ENCODE results near the gene VMAC. TPM values are rescaled to one million over a fixed set of nuclear protein-coding genes. Genes with fewer than 3 reads are reported as not detected.

VMAC gene
- total and polyA plus RNA-seq, 2 of the 13 experiments (the other 11 are each of a cell fraction or from before 2014, with no cell fraction given), result 2.4 TPM

DNA sequence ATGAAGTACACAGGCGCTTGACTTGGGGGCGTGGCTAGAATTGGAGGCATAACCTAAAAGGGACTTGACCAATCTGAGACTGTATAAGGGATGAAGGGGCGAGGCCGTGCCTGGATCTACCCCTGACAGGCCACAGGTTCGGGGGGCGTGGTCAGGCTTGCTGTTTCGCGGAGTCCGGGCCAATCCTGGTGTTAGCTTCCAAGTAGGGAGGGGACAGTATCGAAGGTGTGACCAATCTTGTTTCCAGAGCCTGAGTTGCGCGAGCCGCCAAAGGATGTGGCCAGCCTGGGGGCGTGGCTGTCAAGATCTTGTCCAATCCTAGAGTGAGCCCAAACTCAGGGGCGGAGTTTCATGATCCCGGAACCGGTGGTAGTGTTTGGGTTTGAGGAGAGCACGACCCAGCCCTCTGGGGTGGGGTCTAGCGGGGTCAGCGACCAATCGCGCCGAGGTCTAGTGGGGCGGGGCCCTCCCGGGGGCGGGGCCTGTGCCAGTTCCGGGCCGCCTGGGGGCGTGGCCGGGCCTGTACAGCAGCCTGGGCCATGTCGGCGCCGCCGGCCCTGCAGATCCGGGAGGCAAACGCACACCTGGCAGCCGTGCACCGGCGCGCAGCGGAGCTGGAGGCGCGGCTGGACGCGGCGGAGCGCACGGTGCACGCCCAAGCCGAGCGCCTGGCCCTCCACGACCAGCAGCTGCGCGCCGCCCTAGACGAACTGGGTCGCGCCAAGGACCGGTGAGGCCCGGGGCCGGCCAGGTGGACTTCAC is at the start of gene VMAC (continued):
- TF ChIP-seq, protein P1, sequence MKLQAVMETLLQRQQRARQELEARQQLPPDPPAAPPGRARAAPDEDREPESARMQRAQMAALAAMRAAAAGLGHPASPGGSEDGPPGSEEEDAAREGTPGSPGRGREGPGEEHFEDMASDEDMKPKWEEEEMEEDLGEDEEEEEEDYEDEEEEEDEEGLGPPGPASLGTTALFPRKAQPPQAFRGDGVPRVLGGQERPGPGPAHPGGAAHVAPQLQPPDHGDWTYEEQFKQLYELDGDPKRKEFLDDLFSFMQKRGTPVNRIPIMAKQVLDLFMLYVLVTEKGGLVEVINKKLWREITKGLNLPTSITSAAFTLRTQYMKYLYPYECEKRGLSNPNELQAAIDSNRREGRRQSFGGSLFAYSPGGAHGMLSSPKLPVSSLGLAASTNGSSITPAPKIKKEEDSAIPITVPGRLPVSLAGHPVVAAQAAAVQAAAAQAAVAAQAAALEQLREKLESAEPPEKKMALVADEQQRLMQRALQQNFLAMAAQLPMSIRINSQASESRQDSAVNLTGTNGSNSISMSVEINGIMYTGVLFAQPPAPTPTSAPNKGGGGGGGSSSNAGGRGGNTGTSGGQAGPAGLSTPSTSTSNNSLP (IDR thresholded peaks at IDR 0.05; ENCODE audit: low read depth, low read length), result no peak
- TF ChIP-seq RELA (CRISPR knock-in tag; IDR thresholded peaks at IDR 0.05) (0 out of 2 replicates have a peak, but pooled peaks have one; percentile 53), MAZ (IDR thresholded peaks at IDR 0.05; ENCODE audit: borderline replicate concordance, low read depth, low read length) (no peak), MAZ (CRISPR knock-in tag; IDR thresholded peaks at IDR 0.05; ENCODE audit: low read depth) (peak; percentile 79), TCF7 (IDR thresholded peaks at IDR 0.05; ENCODE audit: low read depth) (no peak), ZNF777 (CRISPR knock-in tag; IDR thresholded peaks at IDR 0.05) (no peak), PHF20 (CRISPR knock-in tag; IDR thresholded peaks at IDR 0.05) (no peak), KMT2B (CRISPR knock-in tag; IDR thresholded peaks at IDR 0.05) (0 out of 2 replicates have a peak, but pooled peaks have one; percentile 15), ZMYM4 (CRISPR knock-in tag; IDR thresholded peaks at IDR 0.05) (no peak), ZNF451 (CRISPR knock-in tag; IDR thresholded peaks at IDR 0.05) (no peak), REPIN1 (CRISPR knock-in tag; IDR thresholded peaks at IDR 0.05; ENCODE audit: borderline replicate concordance, low read depth) (no peak; the same call in 1 of the 2 replicates), HDAC2 (CRISPR knock-in tag; IDR thresholded peaks at IDR 0.05) (no peak), SOX6 (IDR thresholded peaks at IDR 0.05) (no peak), SOX6 (CRISPR knock-in tag; IDR thresholded peaks at IDR 0.05) (no peak), ZNF562 (CRISPR knock-in tag; IDR thresholded peaks at IDR 0.05; ENCODE audit: borderline replicate concordance) (no peak), ZFP62 (CRISPR knock-in tag; IDR thresholded peaks at IDR 0.05) (no peak), TBP (CRISPR knock-in tag; IDR thresholded peaks at IDR 0.05) (no peak), ZFYVE20 (CRISPR knock-in tag; IDR thresholded peaks at IDR 0.05; ENCODE audit: borderline replicate concordance, low read depth) (0 out of 2 replicates have a peak, but pooled peaks have one; percentile 50), ZNF678 (CRISPR knock-in tag; IDR thresholded peaks at IDR 0.05) (no peak), GABPB1 (CRISPR knock-in tag; IDR thresholded peaks at IDR 0.05) (peak; percentile 78), ZNF577 (CRISPR knock-in tag; IDR thresholded peaks at IDR 0.05; ENCODE audit: borderline replicate concordance, low read depth) (no peak), HOXA9 (CRISPR knock-in tag; IDR thresholded peaks at IDR 0.05; ENCODE audit: borderline replicate concordance) (no peak), SRSF4 (IDR thresholded peaks at IDR 0.05; ENCODE audit: low read depth, low read length, poor library complexity, severe bottlenecking) (no peak), NFYB (CRISPR knock-in tag; IDR thresholded peaks at IDR 0.05) (peak; percentile 82), RFX3 (CRISPR knock-in tag; IDR thresholded peaks at IDR 0.05) (no peak), MBD4 (IDR thresholded peaks at IDR 0.05; ENCODE audit: borderline replicate concordance, low read length) (no peak)
- TF ChIP-seq, protein P2, sequence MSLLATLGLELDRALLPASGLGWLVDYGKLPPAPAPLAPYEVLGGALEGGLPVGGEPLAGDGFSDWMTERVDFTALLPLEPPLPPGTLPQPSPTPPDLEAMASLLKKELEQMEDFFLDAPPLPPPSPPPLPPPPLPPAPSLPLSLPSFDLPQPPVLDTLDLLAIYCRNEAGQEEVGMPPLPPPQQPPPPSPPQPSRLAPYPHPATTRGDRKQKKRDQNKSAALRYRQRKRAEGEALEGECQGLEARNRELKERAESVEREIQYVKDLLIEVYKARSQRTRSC (CRISPR knock-in tag; IDR thresholded peaks at IDR 0.05; ENCODE audit: low read depth), result no peak
- TF ChIP-seq, protein P3, sequence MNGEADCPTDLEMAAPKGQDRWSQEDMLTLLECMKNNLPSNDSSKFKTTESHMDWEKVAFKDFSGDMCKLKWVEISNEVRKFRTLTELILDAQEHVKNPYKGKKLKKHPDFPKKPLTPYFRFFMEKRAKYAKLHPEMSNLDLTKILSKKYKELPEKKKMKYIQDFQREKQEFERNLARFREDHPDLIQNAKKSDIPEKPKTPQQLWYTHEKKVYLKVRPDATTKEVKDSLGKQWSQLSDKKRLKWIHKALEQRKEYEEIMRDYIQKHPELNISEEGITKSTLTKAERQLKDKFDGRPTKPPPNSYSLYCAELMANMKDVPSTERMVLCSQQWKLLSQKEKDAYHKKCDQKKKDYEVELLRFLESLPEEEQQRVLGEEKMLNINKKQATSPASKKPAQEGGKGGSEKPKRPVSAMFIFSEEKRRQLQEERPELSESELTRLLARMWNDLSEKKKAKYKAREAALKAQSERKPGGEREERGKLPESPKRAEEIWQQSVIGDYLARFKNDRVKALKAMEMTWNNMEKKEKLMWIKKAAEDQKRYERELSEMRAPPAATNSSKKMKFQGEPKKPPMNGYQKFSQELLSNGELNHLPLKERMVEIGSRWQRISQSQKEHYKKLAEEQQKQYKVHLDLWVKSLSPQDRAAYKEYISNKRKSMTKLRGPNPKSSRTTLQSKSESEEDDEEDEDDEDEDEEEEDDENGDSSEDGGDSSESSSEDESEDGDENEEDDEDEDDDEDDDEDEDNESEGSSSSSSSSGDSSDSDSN (CRISPR knock-in tag; IDR thresholded peaks at IDR 0.05), result peak; percentile 68; the same call in 1 of the 2 replicates
